GM23248 (cell line): ENCODE data around the gene KRTAP19-6.

ENCODE experiments used
- EZH2 ChIP-seq: fragments of 200-600 bp; sonication (generic); IDR thresholded peaks from 2 replicates; pipeline ENCODE4 v1.6.1; 2018; ENCODE audit warnings: antibody characterized with exemption, mild to moderate bottlenecking; ENCODE audit not compliant: insufficient read depth, poor library complexity, severe bottlenecking
- EZH2phosphoT487 ChIP-seq: fragments of 200-600 bp; sonication (generic); IDR thresholded peaks from 2 replicates; pipeline ENCODE4 v1.6.1; 2018; ENCODE audit warnings: antibody characterized with exemption, moderate library complexity, mild to moderate bottlenecking, low read depth; ENCODE audit not compliant: insufficient read depth

DNA sequence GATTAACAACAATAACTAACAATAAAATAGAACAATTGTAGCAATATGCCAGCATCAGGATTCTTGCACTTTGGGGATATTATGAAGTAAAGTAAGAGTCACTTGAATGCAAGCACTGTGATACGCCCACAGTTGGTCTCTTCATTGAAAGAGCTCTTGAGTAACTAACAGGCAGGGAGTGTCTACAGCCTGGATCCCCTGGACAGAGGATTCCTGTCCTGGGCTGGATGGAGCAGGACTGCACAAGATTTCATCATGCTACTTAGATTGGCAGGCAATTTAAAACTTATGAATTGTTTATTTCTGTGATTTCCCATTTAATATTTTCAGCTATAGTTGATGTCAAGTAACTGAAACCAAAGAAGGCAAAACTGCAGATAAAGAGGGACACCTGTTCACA lies 26.0 kb downstream of the KRTAP19-6 start:
- TF ChIP-seq EZH2 (no peak), EZH2phosphoT487 (no peak)
